ENCODE measurements around the gene SPATA9. TPM values are rescaled to one million over a fixed set of nuclear protein-coding genes. Genes with fewer than 3 reads are reported as not detected.

SPATA9 gene
- total RNA-seq, 1 experiment from 2014 or later, result 0.15 TPM

DNA sequence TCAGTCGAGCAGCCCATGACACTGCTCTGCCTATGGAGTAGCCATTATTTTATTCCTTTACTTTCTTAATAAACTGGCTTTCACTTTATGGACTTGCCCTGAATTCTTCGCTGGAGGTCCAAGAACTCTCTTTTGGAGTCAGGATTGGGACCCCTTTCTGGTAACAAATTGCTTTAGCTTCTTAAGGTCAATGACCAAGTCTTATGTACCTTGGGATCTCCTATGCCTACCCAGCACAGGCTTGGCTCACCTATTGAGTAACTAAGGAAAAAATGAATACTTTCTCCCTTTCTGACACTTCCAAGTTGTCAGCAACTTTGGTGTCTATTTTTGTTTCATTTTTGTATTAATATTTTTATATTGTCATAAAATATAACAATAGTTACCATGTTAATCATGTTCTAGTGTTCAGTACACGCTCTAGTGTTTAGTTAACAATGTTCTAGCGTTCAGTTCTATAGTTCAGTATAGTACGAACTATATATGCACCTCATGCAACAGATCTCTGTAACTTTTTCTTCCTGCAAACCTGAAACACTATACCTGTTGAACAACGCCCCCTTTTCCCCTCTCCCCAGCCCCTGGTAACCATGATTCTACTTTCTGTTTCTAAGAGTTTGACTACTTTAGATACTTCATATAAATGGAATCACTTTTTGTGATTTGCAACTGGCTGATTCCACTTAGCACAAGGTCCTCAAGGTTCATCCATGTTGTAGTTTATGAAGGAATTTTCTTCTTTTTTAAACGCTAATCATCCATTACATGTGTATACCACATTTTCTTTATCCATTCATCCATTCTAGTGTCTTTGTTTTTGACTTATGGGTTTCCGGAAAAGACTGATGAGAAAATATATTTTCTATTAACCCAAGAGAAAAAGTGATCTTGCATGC lies 46.6 kb upstream of the SPATA9 start:
- peaks cover 54% of the 10 kb centered on the region for H3K4me1 ChIP-seq (ENCODE audit: control insufficient read depth, insufficient read depth, low read length)
- BruUV-seq (replicated peaks), result no TSS peak
- H3K36me3 ChIP-seq (ENCODE audit: control insufficient read depth, insufficient read depth, low read length), result no peaks in the 10 kb centered on the region; the same call in 1 of the 2 replicates
- H3K9me3 ChIP-seq (ENCODE audit: control insufficient read depth, insufficient read depth, low read depth, low read length), result no peaks in the 10 kb centered on the region
- DNase-seq (ENCODE audit: low read depth, low spot score) (no peak), ATAC-seq (no peak)
- H3K4me3 ChIP-seq (ENCODE audit: low read depth in 2 of 2, low read length in 2 of 2), result peak overlapping the region in 1 of 2 experiments; percentile 32; a peak in 3 of 4 replicates
- ChIA-PET CTCF (no interaction called here), POLR2A (no interaction called here)
- no peaks in the 10 kb centered on the region for H3K27me3 ChIP-seq (ENCODE audit: control insufficient read depth, insufficient read depth, low read length)
- intact Hi-C loops (cut with micrococcal nuclease; ENCODE audit: unreplicated experiment) (loop anchor here (5.0 kb wide), 2 partner anchors 67 to 82 kb away; partner anchors contain the start of gene RFESD), in situ Hi-C loops (cut with HindIII; ENCODE audit: low pct_unique_long_range_greater_than_20kb, low sequenced_read_pairs) (no loop called here)
- peak overlapping the region; percentile 98 for H3K27ac ChIP-seq (ENCODE audit: low read length)
- TF ChIP-seq SIN3A (IDR thresholded peaks at IDR 0.05; ENCODE audit: borderline replicate concordance, insufficient read depth, low read depth, low read length), result no peak
- TF ChIP-seq TCF7L2 (IDR thresholded peaks at IDR 0.05; ENCODE audit: low read depth, low read length), result no peak
- TF ChIP-seq, protein P1, sequence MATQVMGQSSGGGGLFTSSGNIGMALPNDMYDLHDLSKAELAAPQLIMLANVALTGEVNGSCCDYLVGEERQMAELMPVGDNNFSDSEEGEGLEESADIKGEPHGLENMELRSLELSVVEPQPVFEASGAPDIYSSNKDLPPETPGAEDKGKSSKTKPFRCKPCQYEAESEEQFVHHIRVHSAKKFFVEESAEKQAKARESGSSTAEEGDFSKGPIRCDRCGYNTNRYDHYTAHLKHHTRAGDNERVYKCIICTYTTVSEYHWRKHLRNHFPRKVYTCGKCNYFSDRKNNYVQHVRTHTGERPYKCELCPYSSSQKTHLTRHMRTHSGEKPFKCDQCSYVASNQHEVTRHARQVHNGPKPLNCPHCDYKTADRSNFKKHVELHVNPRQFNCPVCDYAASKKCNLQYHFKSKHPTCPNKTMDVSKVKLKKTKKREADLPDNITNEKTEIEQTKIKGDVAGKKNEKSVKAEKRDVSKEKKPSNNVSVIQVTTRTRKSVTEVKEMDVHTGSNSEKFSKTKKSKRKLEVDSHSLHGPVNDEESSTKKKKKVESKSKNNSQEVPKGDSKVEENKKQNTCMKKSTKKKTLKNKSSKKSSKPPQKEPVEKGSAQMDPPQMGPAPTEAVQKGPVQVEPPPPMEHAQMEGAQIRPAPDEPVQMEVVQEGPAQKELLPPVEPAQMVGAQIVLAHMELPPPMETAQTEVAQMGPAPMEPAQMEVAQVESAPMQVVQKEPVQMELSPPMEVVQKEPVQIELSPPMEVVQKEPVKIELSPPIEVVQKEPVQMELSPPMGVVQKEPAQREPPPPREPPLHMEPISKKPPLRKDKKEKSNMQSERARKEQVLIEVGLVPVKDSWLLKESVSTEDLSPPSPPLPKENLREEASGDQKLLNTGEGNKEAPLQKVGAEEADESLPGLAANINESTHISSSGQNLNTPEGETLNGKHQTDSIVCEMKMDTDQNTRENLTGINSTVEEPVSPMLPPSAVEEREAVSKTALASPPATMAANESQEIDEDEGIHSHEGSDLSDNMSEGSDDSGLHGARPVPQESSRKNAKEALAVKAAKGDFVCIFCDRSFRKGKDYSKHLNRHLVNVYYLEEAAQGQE (IDR thresholded peaks at IDR 0.05; ENCODE audit: insufficient read depth in 1 of 2, low read depth in 2 of 2, low read length in 1 of 2), result no peak
- no peak for TF ChIP-seq CTCF (IDR thresholded peaks at IDR 0.05)
- TF ChIP-seq POLR2AphosphoS5 (IDR thresholded peaks at IDR 0.05; ENCODE audit: low read depth, low read length), result no peak

GRCh38 chr5:95728494-95729114 lies 45.8 kb upstream of the SPATA9 start:
- no peaks in the 10 kb centered on the region; the same call in 1 of the 2 replicates for H3K36me3 ChIP-seq (ENCODE audit: control insufficient read depth, insufficient read depth, low read length)
- H3K9me3 ChIP-seq (ENCODE audit: control insufficient read depth, insufficient read depth, low read depth, low read length), result no peaks in the 10 kb centered on the region
- intact Hi-C loops (cut with micrococcal nuclease; ENCODE audit: unreplicated experiment) (no loop called here), in situ Hi-C loops (cut with HindIII; ENCODE audit: low pct_unique_long_range_greater_than_20kb, low sequenced_read_pairs) (no loop called here)
- H3K27me3 ChIP-seq (ENCODE audit: control insufficient read depth, insufficient read depth, low read length), result no peaks in the 10 kb centered on the region
- no peak for DNase-seq (ENCODE audit: low read depth, low spot score)
- no TSS peak for BruUV-seq (replicated peaks)
- H3K4me1 ChIP-seq (ENCODE audit: control insufficient read depth, insufficient read depth, low read length), result peaks cover 50% of the 10 kb centered on the region
- no peak for ATAC-seq
- peak overlapping the region in 1 of 2 experiments; percentile 32; a peak in 2 of 4 replicates for H3K4me3 ChIP-seq (ENCODE audit: low read depth in 2 of 2, low read length in 2 of 2)
- ChIA-PET CTCF (no interaction called here), POLR2A (interaction anchor here (0.6 kb wide), 1 partner anchor 19 kb away, joined by 5 read pairs; no protein-coding TSS in a partner anchor)
- TF ChIP-seq CTCF (IDR thresholded peaks at IDR 0.05), result no peak
- no peak for TF ChIP-seq POLR2AphosphoS5 (IDR thresholded peaks at IDR 0.05; ENCODE audit: low read depth, low read length)
- TF ChIP-seq, protein P1 (IDR thresholded peaks at IDR 0.05; ENCODE audit: insufficient read depth in 1 of 2, low read depth in 2 of 2, low read length in 1 of 2), result no peak
- no peak for TF ChIP-seq SIN3A (IDR thresholded peaks at IDR 0.05; ENCODE audit: borderline replicate concordance, insufficient read depth, low read depth, low read length)
- no peak for TF ChIP-seq TCF7L2 (IDR thresholded peaks at IDR 0.05; ENCODE audit: low read depth, low read length)
- H3K27ac ChIP-seq (ENCODE audit: low read length), result peak overlapping the region; percentile 98
